K562 (cell line): ENCODE measurements around the gene TAAR5. TPM values are rescaled to one million over a fixed set of nuclear protein-coding genes. Genes with fewer than 3 reads are reported as not detected.

ENCODE experiments used
- ATAC-seq: fragments of 200-7000 bp; cut with Tn5 transposase; 3 replicates; pipeline ENCODE4 v1.9.1; 2020; ENCODE audit warnings: moderate library complexity
- BruUV-seq: library from RNA; stranded (reverse); fragments of 400-500 nt; replicated peaks from 2 replicates; lab custom pipeline; 2021; lab: Mats Ljungman, UMichigan
- CTCF ChIA-PET: fragments of 300-600 bp; formaldehyde crosslinking; extraction: SDS; loops from one replicate; lab custom pipeline; 2021; ENCODE audit warnings: low intra/inter-chr PET ratio; lab: Yijun Ruan, JAX
- POLR2A ChIA-PET: fragments of 300-600, 350-650 bp; sonication (Branson Sonifier 250); formaldehyde crosslinking; extraction: SDS; loops from one replicate; lab custom pipeline; 2021; ENCODE audit warnings: antibody characterized with exemption, inconsistent platforms; lab: Yijun Ruan, JAX
- DNase-seq, 4 experiments: peaks; one replicate each; pipeline versions ENCODE4 v3.0.0 to v3.0.0-alpha.2; 2011 to 2018; ENCODE audit warnings: low spot score in 3 of 4, mixed read lengths in 3 of 4; ENCODE audit errors: extremely low read depth in 1 of 4
- FAIRE-seq: peaks from 2 replicates; lab custom pipeline; 2011; peaks lifted over from hg19 to GRCh38; lab: Jason Lieb, UNC
- H2AFZ ChIP-seq: 2 replicates; pipeline ENCODE4 v1.6.0; 2011; ENCODE audit warnings: low read depth, low read length, control low read depth, inconsistent platforms
- H3K27ac ChIP-seq: fragments of 200-600 bp; 3 replicates; pipeline ENCODE4 v1.8.0; 2011; ENCODE audit warnings: low read depth, mild to moderate bottlenecking, control low read depth, inconsistent platforms, low read length, moderate library complexity, mixed read lengths; ENCODE audit errors: extremely low read depth
- H3K27me3 ChIP-seq, 2 experiments: fragments of 300-600 bp in 1 of 2; 2 replicates in 1 of 2; 3 replicates in 1 of 2; pipeline versions ENCODE4 v1.6.0 to v1.8.0; 2011; ENCODE audit warnings: inconsistent platforms in 2 of 2, low read length in 2 of 2, mild to moderate bottlenecking in 1 of 2, mixed read lengths in 1 of 2, moderate library complexity in 1 of 2; ENCODE audit not compliant: control insufficient read depth in 2 of 2, insufficient read depth in 2 of 2
- H3K36me3 ChIP-seq: fragments of 300-600 bp; 3 replicates; pipeline ENCODE4 v1.8.0; 2011; ENCODE audit warnings: mild to moderate bottlenecking, low read length, inconsistent platforms; ENCODE audit not compliant: control insufficient read depth, insufficient read depth
- H3K4me1 ChIP-seq, 2 experiments: fragments of 200-600 bp in 1 of 2; replicated peaks in 1 of 2; 2 replicates in 1 of 2; 3 replicates in 1 of 2; pipeline versions ENCODE4 v1.5.1 to v1.8.0; 2011; ENCODE audit warnings: inconsistent platforms in 2 of 2, low read length in 2 of 2, mild to moderate bottlenecking in 1 of 2, mixed read lengths in 1 of 2, moderate library complexity in 1 of 2; ENCODE audit not compliant: control insufficient read depth in 2 of 2, insufficient read depth in 2 of 2
- H3K4me2 ChIP-seq: 2 replicates; pipeline ENCODE4 v1.6.1; 2011; ENCODE audit warnings: low read length, control low read depth, inconsistent platforms, mixed read lengths; ENCODE audit not compliant: insufficient read depth
- H3K4me3 ChIP-seq: fragments of 200-600 bp; sonication (generic), shearing (Covaris generic); 2 replicates; pipeline ENCODE4 v1.5.1; 2016; ENCODE audit warnings: control low read depth, inconsistent platforms
- H3K79me2 ChIP-seq: fragments of 200-600 bp; 3 replicates; pipeline ENCODE4 v1.8.0; 2011; ENCODE audit warnings: low read length, inconsistent platforms; ENCODE audit not compliant: control insufficient read depth, insufficient read depth
- H3K9ac ChIP-seq, 2 experiments: 2 replicates each; pipeline versions ENCODE4 v1.6.0 to v1.6.1; 2011; ENCODE audit warnings: low read depth in 2 of 2, low read length in 2 of 2, control low read depth in 1 of 2, inconsistent platforms in 1 of 2, mild to moderate bottlenecking in 1 of 2, mixed read lengths in 1 of 2; ENCODE audit not compliant: insufficient read depth in 1 of 2
- H3K9me1 ChIP-seq: one replicate; pipeline ENCODE4 v1.6.0; 2011; ENCODE audit warnings: inconsistent platforms, mild to moderate bottlenecking, low read length, moderate library complexity; ENCODE audit not compliant: control insufficient read depth, insufficient read depth
- H3K9me3 ChIP-seq: replicated peaks from 2 replicates; pipeline ENCODE4 v1.5.1; 2011; ENCODE audit warnings: low read depth, low read length, inconsistent platforms; ENCODE audit not compliant: control insufficient read depth, insufficient read depth
- H4K20me1 ChIP-seq: replicated peaks from 2 replicates; pipeline ENCODE4 v1.6.1; 2011; ENCODE audit warnings: low read length, inconsistent platforms, mixed read lengths; ENCODE audit not compliant: control insufficient read depth, insufficient read depth
- GATA2 ChIP-seq: sonication (generic); formaldehyde crosslinking; IDR thresholded peaks from 2 replicates; pipeline ENCODE4 v1.4.0; 2020; ENCODE audit warnings: mild to moderate bottlenecking, missing genetic modification reagents
- HDGF ChIP-seq: fragments of 450-650 bp; IDR thresholded peaks from 2 replicates; pipeline ENCODE4 v1.6.1; 2016
- HEY1 ChIP-seq: fragments of 250-450 bp; sonication (Bioruptor Pico); IDR thresholded peaks from 2 replicates; pipeline ENCODE4 v1.5.0; 2020; ENCODE audit warnings: mild to moderate bottlenecking, moderate library complexity, borderline replicate concordance
- MAFF ChIP-seq: IDR thresholded peaks from 2 replicates; pipeline ENCODE4 v1.6.1; 2012; ENCODE audit warnings: low read length, improper control_type of control experiment
- STAT5A ChIP-seq: IDR thresholded peaks from 2 replicates; pipeline ENCODE4 v1.6.1; 2012; ENCODE audit warnings: low read length, inconsistent platforms, borderline replicate concordance
- ZNF316 ChIP-seq: fragments of 450-650 bp; IDR thresholded peaks from 2 replicates; pipeline ENCODE4 v1.6.1; 2016
- ZNF57 ChIP-seq: fragments of 450-650 bp; formaldehyde crosslinking; IDR thresholded peaks from 2 replicates; pipeline ENCODE4 v1.4.0; 2020; ENCODE audit warnings: mild to moderate bottlenecking, moderate library complexity
- WGBS: fragments of 100-300 bp; shearing (Covaris generic); methylation state at CpG from one replicate; pipeline ENCODE4 v1.1.6; 2016; ENCODE audit warnings: low coverage, mixed read lengths; ENCODE audit not compliant: insufficient coverage; ENCODE audit errors: missing lambda C conversion rate; 5-methylcytosine and 5-hydroxymethylcytosine counted together
- in situ Hi-C: fragments of 300-500 bp; cut with MboI; formaldehyde crosslinking; loops from 4 replicates; pipeline ENCODE4 v1.15.0; 2018; ENCODE audit warnings: inconsistent platforms, mixed read lengths
- intact Hi-C: fragments of 100-400 bp; cut with micrococcal nuclease; formaldehyde crosslinking; loops from 2 replicates; pipeline ENCODE4 v1.14.2; 2022
- polyA plus RNA-seq, 8 experiments: library from polyadenylated mRNA; depleted of rRNA in 4 of 8; stranded (reverse) in 5 of 8; unstranded in 3 of 8; fragments of >200 nt; fragmentation: Nextera tagmentation in 2 of 8; fragmentation: Illumina TruSeq in 1 of 8; extraction: Ambion mirVana in 2 of 8; extraction: Trizol in 1 of 8; gene quantifications; 2 replicates each; pipeline versions ENCODE4 v1.2.1 to v1.2.3, GENCODE V29; 2011 to 2014; ENCODE audit warnings: inconsistent platforms in 1 of 8, missing spikeins in 1 of 8
- total RNA-seq, 7 experiments: library from RNA; depleted of rRNA in 6 of 7; stranded (reverse); fragments of >200 nt in 6 of 7; fragmentation: Illumina TruSeq in 2 of 7; extraction: Trizol in 2 of 7; gene quantifications; 2 replicates each; pipeline versions ENCODE4 v1.2.1 to v1.2.3, GENCODE V29; 2011 to 2021; ENCODE audit warnings: low replicate concordance in 1 of 7
- TF ChIP-seq, protein P1 (sequence below), 2 experiments: fragments of 450-650 bp; formaldehyde crosslinking in 1 of 2; IDR thresholded peaks; 2 replicates each; pipeline versions ENCODE4 v1.4.0 to v1.6.1; 2014 to 2020; ENCODE audit warnings: mild to moderate bottlenecking in 2 of 2, borderline replicate concordance in 1 of 2, low read depth in 1 of 2

TAAR5 gene
- total and polyA plus RNA-seq, 9 of the 15 experiments (the other 6 are each of a cell fraction or from before 2014, with no cell fraction given): not detected

DNA sequence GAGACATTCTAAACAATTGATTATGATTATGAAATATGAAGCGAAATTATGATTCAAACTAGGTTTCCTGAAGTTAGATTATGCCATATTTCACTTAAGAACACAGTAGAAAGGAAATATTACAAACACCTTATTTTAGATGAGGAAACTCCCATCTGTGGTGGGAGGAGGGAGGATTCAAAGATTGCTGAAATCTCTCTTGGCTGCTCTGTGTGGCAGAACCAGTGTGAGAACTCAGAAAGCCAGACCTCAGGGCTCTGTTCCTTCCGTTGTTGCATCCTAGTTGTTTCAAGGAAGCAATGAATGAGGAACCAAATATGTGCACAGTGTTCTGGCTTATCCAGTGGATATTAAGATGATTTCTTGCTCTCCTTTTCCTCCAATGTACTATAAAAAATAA, 2.1 kb downstream of the TAAR5 start (continued):
- no peak for TF ChIP-seq MAFF

DNA sequence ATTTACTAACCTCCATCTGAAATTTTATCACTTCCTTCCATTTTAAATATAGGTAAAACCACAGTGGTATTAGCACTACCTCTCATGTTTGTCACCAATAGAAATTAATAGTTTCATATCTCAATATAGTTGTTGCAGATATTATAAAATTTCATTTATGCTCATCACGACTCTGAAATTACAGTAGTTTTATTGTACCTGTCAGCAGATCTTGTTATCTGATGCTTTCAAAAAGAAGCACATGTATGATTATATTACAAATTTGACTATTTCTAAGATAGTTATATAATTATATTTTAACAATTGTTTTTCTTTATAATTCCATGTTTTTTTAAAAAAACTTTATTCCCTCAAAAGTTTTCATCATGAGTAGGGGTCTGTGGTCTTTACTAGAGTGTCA, 4.8 kb downstream of the TAAR5 start:
- H4K20me1 ChIP-seq: no peaks in the 10 kb centered on the region
- in situ Hi-C loops: no loop called here
- ChIA-PET POLR2A (no interaction called here), CTCF (interaction anchor here (0.6 kb wide), 1 partner anchor 272 kb away, joined by 3 read pairs; no protein-coding TSS in a partner anchor)
- DNase-seq: no peak
- no peak overlapping the region for H3K4me2 ChIP-seq
- FAIRE-seq: no peak
- no peaks in the 10 kb centered on the region for H3K27me3 ChIP-seq
- WGBS: 0% methylated on average over 1 of the region's 1 CpG
- intact Hi-C loops: no loop called here
- H3K27ac ChIP-seq: no peak overlapping the region
- ATAC-seq: no peak
- no peaks in the 10 kb centered on the region for H3K9me1 ChIP-seq
- H2AFZ ChIP-seq: no peak overlapping the region
- no peak overlapping the region for H3K9ac ChIP-seq
- BruUV-seq: no TSS peak
- H3K9me3 ChIP-seq: no peaks in the 10 kb centered on the region
- H3K79me2 ChIP-seq: no peaks in the 10 kb centered on the region
- no peaks in the 10 kb centered on the region for H3K36me3 ChIP-seq
- no peak overlapping the region for H3K4me3 ChIP-seq
- TF ChIP-seq ZNF316 (peak; percentile 37), HDGF (no peak), ZNF57 (CRISPR knock-in tag) (no peak), STAT5A (no peak)
- H3K4me1 ChIP-seq: no peaks in the 10 kb centered on the region

DNA sequence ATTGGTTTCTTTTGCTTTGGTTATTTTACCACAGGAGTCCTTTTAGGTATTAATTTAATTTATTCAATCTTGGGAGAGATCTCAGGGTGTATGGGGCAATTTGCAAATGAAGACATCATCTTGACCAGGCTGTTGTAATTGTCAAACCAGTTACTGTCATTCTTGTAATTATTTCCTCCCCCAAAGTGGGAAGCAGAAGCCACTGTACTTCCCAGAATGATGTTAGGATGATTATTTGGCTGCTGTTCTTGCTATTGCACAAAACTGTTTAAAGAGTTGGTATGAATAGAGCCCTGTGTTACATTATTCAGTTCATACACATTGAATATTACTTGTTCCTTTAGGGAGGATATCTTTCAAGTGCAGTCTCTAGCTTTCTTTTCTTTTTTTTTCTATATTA, 17.8 kb downstream of the TAAR5 start:
- no peaks in the 10 kb centered on the region for H3K4me1 ChIP-seq
- H3K4me3 ChIP-seq: no peak overlapping the region
- H2AFZ ChIP-seq: no peak overlapping the region
- ChIA-PET POLR2A (no interaction called here), CTCF (interaction anchor here (0.7 kb wide), 1 partner anchor 24 kb away, joined by 3 read pairs; no protein-coding TSS in a partner anchor)
- ATAC-seq: no peak
- peaks cover 0 to 7% of the 10 kb centered on the region in 2 experiments; a peak in 2 of 5 replicates for H3K27me3 ChIP-seq
- no peaks in the 10 kb centered on the region for H3K9me3 ChIP-seq
- no TSS peak for BruUV-seq
- no peak for DNase-seq
- H3K9me1 ChIP-seq: no peaks in the 10 kb centered on the region
- no peak overlapping the region for H3K27ac ChIP-seq
- no peaks in the 10 kb centered on the region for H3K79me2 ChIP-seq
- H3K36me3 ChIP-seq: no peaks in the 10 kb centered on the region
- no peak overlapping the region for H3K9ac ChIP-seq
- H3K4me2 ChIP-seq: no peak overlapping the region
- intact Hi-C loops: no loop called here
- in situ Hi-C loops: no loop called here
- H4K20me1 ChIP-seq: no peaks in the 10 kb centered on the region
- no peak for FAIRE-seq
- no peak for TF ChIP-seq HEY1 (CRISPR knock-in tag)
- TF ChIP-seq, protein P1, sequence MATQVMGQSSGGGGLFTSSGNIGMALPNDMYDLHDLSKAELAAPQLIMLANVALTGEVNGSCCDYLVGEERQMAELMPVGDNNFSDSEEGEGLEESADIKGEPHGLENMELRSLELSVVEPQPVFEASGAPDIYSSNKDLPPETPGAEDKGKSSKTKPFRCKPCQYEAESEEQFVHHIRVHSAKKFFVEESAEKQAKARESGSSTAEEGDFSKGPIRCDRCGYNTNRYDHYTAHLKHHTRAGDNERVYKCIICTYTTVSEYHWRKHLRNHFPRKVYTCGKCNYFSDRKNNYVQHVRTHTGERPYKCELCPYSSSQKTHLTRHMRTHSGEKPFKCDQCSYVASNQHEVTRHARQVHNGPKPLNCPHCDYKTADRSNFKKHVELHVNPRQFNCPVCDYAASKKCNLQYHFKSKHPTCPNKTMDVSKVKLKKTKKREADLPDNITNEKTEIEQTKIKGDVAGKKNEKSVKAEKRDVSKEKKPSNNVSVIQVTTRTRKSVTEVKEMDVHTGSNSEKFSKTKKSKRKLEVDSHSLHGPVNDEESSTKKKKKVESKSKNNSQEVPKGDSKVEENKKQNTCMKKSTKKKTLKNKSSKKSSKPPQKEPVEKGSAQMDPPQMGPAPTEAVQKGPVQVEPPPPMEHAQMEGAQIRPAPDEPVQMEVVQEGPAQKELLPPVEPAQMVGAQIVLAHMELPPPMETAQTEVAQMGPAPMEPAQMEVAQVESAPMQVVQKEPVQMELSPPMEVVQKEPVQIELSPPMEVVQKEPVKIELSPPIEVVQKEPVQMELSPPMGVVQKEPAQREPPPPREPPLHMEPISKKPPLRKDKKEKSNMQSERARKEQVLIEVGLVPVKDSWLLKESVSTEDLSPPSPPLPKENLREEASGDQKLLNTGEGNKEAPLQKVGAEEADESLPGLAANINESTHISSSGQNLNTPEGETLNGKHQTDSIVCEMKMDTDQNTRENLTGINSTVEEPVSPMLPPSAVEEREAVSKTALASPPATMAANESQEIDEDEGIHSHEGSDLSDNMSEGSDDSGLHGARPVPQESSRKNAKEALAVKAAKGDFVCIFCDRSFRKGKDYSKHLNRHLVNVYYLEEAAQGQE (IDR thresholded peaks at IDR 0.05; ENCODE audit: borderline replicate concordance): no peak
- TF ChIP-seq, protein P1 (CRISPR knock-in tag; IDR thresholded peaks at IDR 0.05; ENCODE audit: low read depth): no peak
- no peak for TF ChIP-seq GATA2 (CRISPR knock-in tag)
